PC-9 (cell line): ENCODE results near the gene DDR2. TPM values are rescaled to one million over a fixed set of nuclear protein-coding genes. Genes with fewer than 3 reads are reported as not detected.

ENCODE experiments used
- BruUV-seq: library from RNA; stranded (reverse); fragments of 400-500 nt; replicated peaks from 2 replicates; lab custom pipeline; 2021; lab: Mats Ljungman, UMichigan
- CTCF ChIA-PET: fragments of 300-600 bp; sonication (Branson Sonifier 250); formaldehyde crosslinking; loops from one replicate; lab custom pipeline; 2022; ENCODE audit warnings: antibody characterized with exemption; lab: Charles Lee
- POLR2A ChIA-PET: fragments of 300-600 bp; sonication (Branson Sonifier 250); formaldehyde crosslinking; loops from one replicate; lab custom pipeline; 2022; ENCODE audit warnings: antibody characterized with exemption; ENCODE audit not compliant: unreplicated experiment; lab: Charles Lee
- DNase-seq, 2 experiments: peaks; one replicate each; pipeline versions ENCODE4 v3.0.0 to v3.0.0-alpha.2; 2015 to 2022; ENCODE audit warnings: mixed read lengths in 1 of 2
- H2AFZ ChIP-seq: fragments of 200-600 bp; sonication (generic); 2 replicates; pipeline ENCODE4 v1.8.1; 2017; ENCODE audit warnings: antibody characterized with exemption
- H3F3A ChIP-seq: fragments of 200-600 bp; sonication (generic); 2 replicates; pipeline ENCODE4 v1.8.1; 2017; ENCODE audit warnings: antibody characterized with exemption, mild to moderate bottlenecking, low read depth; ENCODE audit not compliant: insufficient read depth
- H3K27ac ChIP-seq: fragments of 200-600 bp; sonication (generic); 2 replicates; pipeline ENCODE4 v1.6.1; 2016; ENCODE audit warnings: mixed run types
- H3K27me3 ChIP-seq: fragments of 200-600 bp; sonication (generic); 2 replicates; pipeline ENCODE4 v1.6.1; 2016; ENCODE audit warnings: low read depth, mixed run types; ENCODE audit not compliant: insufficient read depth
- H3K36me3 ChIP-seq: fragments of 200-600 bp; sonication (generic); 2 replicates; pipeline ENCODE4 v1.6.1; 2016; ENCODE audit warnings: low read depth, mixed run types
- H3K4me1 ChIP-seq: fragments of 200-600 bp; sonication (generic); replicated peaks from 2 replicates; pipeline ENCODE4 v1.6.1; 2016; ENCODE audit warnings: mixed run types; ENCODE audit not compliant: insufficient read depth
- H3K4me2 ChIP-seq: fragments of 200-600 bp; sonication (generic); 2 replicates; pipeline ENCODE4 v1.6.1; 2017; ENCODE audit warnings: mixed run types
- H3K4me3 ChIP-seq: fragments of 200-600 bp; sonication (generic); 2 replicates; pipeline ENCODE4 v1.6.1; 2016; ENCODE audit warnings: mixed run types
- H3K79me2 ChIP-seq: fragments of 200-600 bp; sonication (generic); 2 replicates; pipeline ENCODE4 v1.6.1; 2017; ENCODE audit warnings: low read depth, mixed run types
- H3K9me2 ChIP-seq: fragments of 200-600 bp; sonication (generic); 2 replicates; pipeline ENCODE4 v1.8.1; 2017; ENCODE audit warnings: mild to moderate bottlenecking; ENCODE audit not compliant: insufficient read depth
- H3K9me3 ChIP-seq: fragments of 200-600 bp; sonication (generic); 2 replicates; pipeline ENCODE4 v1.8.1; 2016; ENCODE audit warnings: low read depth; ENCODE audit not compliant: insufficient read depth
- H4K20me1 ChIP-seq: fragments of 200-600 bp; sonication (generic); 2 replicates; pipeline ENCODE4 v1.8.1; 2017; ENCODE audit not compliant: insufficient read depth
- CTCF ChIP-seq: fragments of 200-600 bp; sonication (generic); conservative IDR thresholded peaks from 2 replicates; pipeline ENCODE4 v1.6.1; 2017; ENCODE audit warnings: mixed run types, antibody characterized with exemption, mild to moderate bottlenecking, moderate library complexity
- EZH2 ChIP-seq: fragments of 200-600 bp; sonication (generic); IDR thresholded peaks from 2 replicates; pipeline ENCODE4 v1.8.0; 2017; ENCODE audit warnings: antibody characterized with exemption, low read depth
- intact Hi-C: fragments of 100-400 bp; cut with micrococcal nuclease; formaldehyde crosslinking; loops from one replicate; pipeline ENCODE4 v1.10.0; 2022; ENCODE audit not compliant: unreplicated experiment
- total RNA-seq: library from RNA; stranded (reverse); gene quantifications from 2 replicates; pipeline ENCODE4 v1.2.3, GENCODE V29; 2021

DDR2 gene
- total RNA-seq, 1 experiment from 2014 or later: 0.35 TPM

DNA sequence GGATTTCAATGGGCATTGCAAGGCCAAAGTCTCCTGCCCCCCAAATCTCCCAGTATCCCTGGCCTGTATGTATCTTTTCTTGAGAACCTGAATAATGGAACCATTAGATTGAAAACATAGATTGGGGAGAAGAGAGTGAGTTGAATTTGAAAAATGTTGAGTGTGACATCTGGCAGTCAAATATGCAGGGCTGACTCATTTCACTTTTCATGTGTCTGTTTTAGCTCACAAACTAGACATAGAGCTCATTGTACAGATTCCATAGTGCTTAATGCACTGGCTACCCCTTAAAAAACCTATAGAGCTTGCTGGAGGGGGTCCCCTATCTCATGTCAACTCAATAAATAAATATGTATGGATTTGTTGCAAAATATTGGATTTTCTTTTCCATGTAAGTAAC lies 30.8 kb downstream of the DDR2 start:
- BruUV-seq: no TSS peak
- H3K79me2 ChIP-seq: no peaks in the 10 kb centered on the region
- no peaks in the 10 kb centered on the region for H3K36me3 ChIP-seq
- no peaks in the 10 kb centered on the region for H3K27me3 ChIP-seq
- 0 out of 2 replicates have a peak, but pooled peaks cover 2% of the 10 kb centered on the region for H3K9me3 ChIP-seq
- H3K27ac ChIP-seq: no peak overlapping the region
- ChIA-PET POLR2A (no interaction called here), CTCF (no interaction called here)
- H3K9me2 ChIP-seq: no peaks in the 10 kb centered on the region
- no peaks in the 10 kb centered on the region for H4K20me1 ChIP-seq
- H2AFZ ChIP-seq: no peak overlapping the region
- no peaks in the 10 kb centered on the region for H3K4me1 ChIP-seq
- no peaks in the 10 kb centered on the region for H3F3A ChIP-seq
- intact Hi-C loops: no loop called here
- no peak for DNase-seq
- no peak overlapping the region for H3K4me3 ChIP-seq
- H3K4me2 ChIP-seq: no peak overlapping the region
- TF ChIP-seq CTCF (no peak), EZH2 (no peak)

GRCh38 chr1:162663589-162664106 lies 31.4 kb downstream of the DDR2 start:
- H3K4me1 ChIP-seq: no peaks in the 10 kb centered on the region
- TF ChIP-seq EZH2 (no peak), CTCF (no peak)
- ChIA-PET CTCF (no interaction called here), POLR2A (no interaction called here)
- no peak overlapping the region for H3K4me2 ChIP-seq
- no peak overlapping the region for H2AFZ ChIP-seq
- no peaks in the 10 kb centered on the region for H3K27me3 ChIP-seq
- H3K9me2 ChIP-seq: no peaks in the 10 kb centered on the region
- H3K27ac ChIP-seq: no peak overlapping the region
- DNase-seq: no peak
- BruUV-seq: no TSS peak
- H3K79me2 ChIP-seq: no peaks in the 10 kb centered on the region
- H4K20me1 ChIP-seq: no peaks in the 10 kb centered on the region
- H3F3A ChIP-seq: no peaks in the 10 kb centered on the region
- 0 out of 2 replicates have a peak, but pooled peaks cover 2% of the 10 kb centered on the region for H3K9me3 ChIP-seq
- H3K4me3 ChIP-seq: no peak overlapping the region
- no peaks in the 10 kb centered on the region for H3K36me3 ChIP-seq
- intact Hi-C loops: no loop called here

DNA sequence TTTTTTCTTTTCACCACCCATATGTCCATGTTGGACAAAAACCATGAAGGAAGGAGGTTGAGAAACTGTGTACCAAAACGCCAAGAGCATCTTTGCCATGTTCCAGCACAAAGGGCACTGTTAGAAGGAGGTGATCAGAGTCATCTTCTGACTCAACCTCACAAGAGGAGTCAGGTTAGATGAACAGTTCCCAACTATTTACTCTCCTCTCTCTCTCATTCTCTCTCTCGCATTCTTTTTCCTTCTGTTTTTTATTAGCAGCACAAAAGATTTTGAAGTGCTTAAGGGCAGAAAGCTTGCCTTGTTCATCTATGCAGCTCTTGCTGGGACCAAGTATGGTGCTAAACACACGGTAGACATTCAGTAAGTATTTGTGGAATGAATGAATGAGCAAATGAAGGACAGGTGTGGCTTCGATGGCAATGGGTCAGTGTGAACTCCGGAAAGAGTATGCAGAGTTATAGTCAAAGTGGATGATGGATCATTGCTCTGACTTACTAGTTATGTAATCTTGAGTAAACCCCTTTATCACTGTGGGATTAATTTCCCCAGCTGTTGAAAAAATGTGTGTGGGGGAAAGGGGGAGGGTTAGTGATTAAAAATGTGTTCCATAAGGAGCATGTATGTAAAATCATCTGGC lies 33.9 kb downstream of the DDR2 start:
- H3K36me3 ChIP-seq: no peaks in the 10 kb centered on the region
- no peak overlapping the region for H3K4me2 ChIP-seq
- intact Hi-C loops: no loop called here
- H3K79me2 ChIP-seq: no peaks in the 10 kb centered on the region
- H3K9me2 ChIP-seq: no peaks in the 10 kb centered on the region; the same call in 1 of the 2 replicates
- H3K27me3 ChIP-seq: no peaks in the 10 kb centered on the region
- BruUV-seq: no TSS peak
- no peak for DNase-seq
- H3K4me1 ChIP-seq: no peaks in the 10 kb centered on the region
- H3K4me3 ChIP-seq: no peak overlapping the region
- TF ChIP-seq CTCF (no peak), EZH2 (no peak)
- POLR2A ChIA-PET: no interaction called here
- H3F3A ChIP-seq: no peaks in the 10 kb centered on the region
- no peak overlapping the region for H3K27ac ChIP-seq
- H2AFZ ChIP-seq: no peak overlapping the region
- CTCF ChIA-PET: interaction anchor here (0.6 kb wide), 1 partner anchor 429 kb away, joined by 3 read pairs; no protein-coding TSS in a partner anchor
- H3K9me3 ChIP-seq: 0 out of 2 replicates have a peak, but pooled peaks cover 2% of the 10 kb centered on the region
- no peaks in the 10 kb centered on the region for H4K20me1 ChIP-seq
